Measurements from ENCODE around the gene ATP2B2.

ATP2B2 gene

DNA sequence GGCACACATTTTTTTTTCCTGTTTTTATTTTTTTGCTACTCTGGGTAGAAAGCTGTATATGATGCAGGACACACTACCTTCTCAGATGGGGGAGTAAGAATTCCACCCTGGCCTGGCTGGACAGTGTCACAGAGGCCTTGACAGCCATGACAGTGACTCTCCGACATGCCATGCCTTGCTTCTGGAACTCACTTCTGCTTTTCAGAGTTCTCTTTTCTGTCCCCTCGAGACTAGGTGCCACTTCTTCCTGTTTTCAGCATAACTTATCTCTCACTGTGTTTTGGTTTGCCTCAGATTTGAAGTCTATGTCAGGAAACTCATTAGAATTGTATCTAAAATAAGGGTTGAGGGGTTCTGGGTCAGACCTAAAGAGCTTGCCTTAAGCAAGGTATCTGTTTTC lies 115.4 kb downstream of the ATP2B2 start:
- no peak for ATAC-seq

DNA sequence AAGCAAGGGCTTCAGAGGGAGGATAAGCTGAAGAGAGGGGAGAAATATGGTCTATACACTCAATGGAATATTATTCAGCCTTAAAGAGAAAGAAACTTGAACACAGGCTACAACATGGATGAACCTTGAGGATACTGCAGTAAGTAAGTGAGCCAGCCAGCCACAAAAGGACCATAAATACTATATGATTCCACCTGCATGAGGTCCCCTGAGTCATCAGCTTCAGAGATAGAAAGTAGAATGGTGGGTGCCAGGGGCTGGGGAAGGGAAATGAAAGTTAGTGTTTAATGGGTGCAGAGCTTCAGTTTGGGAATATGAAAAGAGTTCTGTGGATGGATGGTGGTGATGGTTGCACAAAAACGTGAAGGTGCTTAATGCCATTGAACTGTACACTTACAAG lies 116.0 kb downstream of the ATP2B2 start:
- ATAC-seq, result no peak
- TF ChIP-seq GLIS3 (CRISPR knock-in tag; IDR thresholded peaks at IDR 0.05), result no peak
- TF ChIP-seq ZFP30 (CRISPR knock-in tag; IDR thresholded peaks at IDR 0.05), result no peak
- TF ChIP-seq ZNF70 (CRISPR knock-in tag; IDR thresholded peaks at IDR 0.05), result no peak
- no peak for TF ChIP-seq ZFP3 (CRISPR knock-in tag; IDR thresholded peaks at IDR 0.05)
- no peak for TF ChIP-seq CSDC2 (CRISPR knock-in tag; IDR thresholded peaks at IDR 0.05)
- no peak for TF ChIP-seq SNAI2 (CRISPR knock-in tag; IDR thresholded peaks at IDR 0.05)
- no peak for TF ChIP-seq CSRNP3 (CRISPR knock-in tag; IDR thresholded peaks at IDR 0.05)
- TF ChIP-seq ARNTL (CRISPR knock-in tag; IDR thresholded peaks at IDR 0.05; ENCODE audit: borderline replicate concordance, low read depth), result no peak
- TF ChIP-seq, protein P1, sequence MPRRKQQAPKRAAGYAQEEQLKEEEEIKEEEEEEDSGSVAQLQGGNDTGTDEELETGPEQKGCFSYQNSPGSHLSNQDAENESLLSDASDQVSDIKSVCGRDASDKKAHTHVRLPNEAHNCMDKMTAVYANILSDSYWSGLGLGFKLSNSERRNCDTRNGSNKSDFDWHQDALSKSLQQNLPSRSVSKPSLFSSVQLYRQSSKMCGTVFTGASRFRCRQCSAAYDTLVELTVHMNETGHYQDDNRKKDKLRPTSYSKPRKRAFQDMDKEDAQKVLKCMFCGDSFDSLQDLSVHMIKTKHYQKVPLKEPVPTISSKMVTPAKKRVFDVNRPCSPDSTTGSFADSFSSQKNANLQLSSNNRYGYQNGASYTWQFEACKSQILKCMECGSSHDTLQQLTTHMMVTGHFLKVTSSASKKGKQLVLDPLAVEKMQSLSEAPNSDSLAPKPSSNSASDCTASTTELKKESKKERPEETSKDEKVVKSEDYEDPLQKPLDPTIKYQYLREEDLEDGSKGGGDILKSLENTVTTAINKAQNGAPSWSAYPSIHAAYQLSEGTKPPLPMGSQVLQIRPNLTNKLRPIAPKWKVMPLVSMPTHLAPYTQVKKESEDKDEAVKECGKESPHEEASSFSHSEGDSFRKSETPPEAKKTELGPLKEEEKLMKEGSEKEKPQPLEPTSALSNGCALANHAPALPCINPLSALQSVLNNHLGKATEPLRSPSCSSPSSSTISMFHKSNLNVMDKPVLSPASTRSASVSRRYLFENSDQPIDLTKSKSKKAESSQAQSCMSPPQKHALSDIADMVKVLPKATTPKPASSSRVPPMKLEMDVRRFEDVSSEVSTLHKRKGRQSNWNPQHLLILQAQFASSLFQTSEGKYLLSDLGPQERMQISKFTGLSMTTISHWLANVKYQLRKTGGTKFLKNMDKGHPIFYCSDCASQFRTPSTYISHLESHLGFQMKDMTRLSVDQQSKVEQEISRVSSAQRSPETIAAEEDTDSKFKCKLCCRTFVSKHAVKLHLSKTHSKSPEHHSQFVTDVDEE (CRISPR knock-in tag; IDR thresholded peaks at IDR 0.05), result no peak
- TF ChIP-seq POU6F1 (CRISPR knock-in tag; IDR thresholded peaks at IDR 0.05; ENCODE audit: borderline replicate concordance, low read depth), result no peak
- TF ChIP-seq OSR1 (CRISPR knock-in tag; IDR thresholded peaks at IDR 0.05), result no peak
- no peak for TF ChIP-seq ISL1 (CRISPR knock-in tag; IDR thresholded peaks at IDR 0.05)
- no peak for TF ChIP-seq ESRRG (CRISPR knock-in tag; IDR thresholded peaks at IDR 0.05)
- TF ChIP-seq ZNF565 (CRISPR knock-in tag; conservative IDR thresholded peaks at IDR 0.05; ENCODE audit: low read depth), result no peak
- no peak for TF ChIP-seq ZC3H10 (CRISPR knock-in tag; IDR thresholded peaks at IDR 0.05)

More for the DNA sequence above, 115.4 kb downstream of the ATP2B2 start:
- TF ChIP-seq, protein P2, sequence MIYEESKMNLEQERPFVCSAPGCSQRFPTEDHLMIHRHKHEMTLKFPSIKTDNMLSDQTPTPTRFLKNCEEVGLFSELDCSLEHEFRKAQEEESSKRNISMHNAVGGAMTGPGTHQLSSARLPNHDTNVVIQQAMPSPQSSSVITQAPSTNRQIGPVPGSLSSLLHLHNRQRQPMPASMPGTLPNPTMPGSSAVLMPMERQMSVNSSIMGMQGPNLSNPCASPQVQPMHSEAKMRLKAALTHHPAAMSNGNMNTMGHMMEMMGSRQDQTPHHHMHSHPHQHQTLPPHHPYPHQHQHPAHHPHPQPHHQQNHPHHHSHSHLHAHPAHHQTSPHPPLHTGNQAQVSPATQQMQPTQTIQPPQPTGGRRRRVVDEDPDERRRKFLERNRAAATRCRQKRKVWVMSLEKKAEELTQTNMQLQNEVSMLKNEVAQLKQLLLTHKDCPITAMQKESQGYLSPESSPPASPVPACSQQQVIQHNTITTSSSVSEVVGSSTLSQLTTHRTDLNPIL (CRISPR knock-in tag; IDR thresholded peaks at IDR 0.05; ENCODE audit: low read depth), result no peak
- TF ChIP-seq ZFP30 (CRISPR knock-in tag; IDR thresholded peaks at IDR 0.05) (no peak), PATZ1 (CRISPR knock-in tag; IDR thresholded peaks at IDR 0.05; ENCODE audit: borderline replicate concordance) (no peak), RARB (CRISPR knock-in tag; IDR thresholded peaks at IDR 0.05) (no peak), ISL1 (CRISPR knock-in tag; IDR thresholded peaks at IDR 0.05) (no peak), ZNF70 (CRISPR knock-in tag; IDR thresholded peaks at IDR 0.05) (no peak)
- TF ChIP-seq, protein P1 (CRISPR knock-in tag; IDR thresholded peaks at IDR 0.05), result no peak

All from SK-N-SH treated with all-trans-retinoic acid at 6 μM for 48 hours (cell line).